OCI-LY3 (cell line): Measurements from ENCODE around the gene C1orf105.

Experiments
- H2AFZ ChIP-seq: fragments of 200-600, 300-600 bp; shearing (Covaris generic); 2 replicates; pipeline ENCODE4 v1.6.0; 2014; ENCODE audit warnings: antibody characterized with exemption, low read depth, low read length
- H3K27ac ChIP-seq: fragments of 200-600, 300-600 bp; sonication (generic); 2 replicates; pipeline ENCODE4 v1.5.1; 2014; ENCODE audit warnings: mild to moderate bottlenecking, low read length, moderate library complexity, mixed read lengths
- H3K27me3 ChIP-seq: fragments of 200-600, 300-600 bp; sonication (generic); 2 replicates; pipeline ENCODE4 v1.6.1; 2014; ENCODE audit warnings: low read depth, low read length, mixed read lengths
- H3K36me3 ChIP-seq: fragments of 200-600, 300-600 bp; sonication (generic); replicated peaks from 2 replicates; pipeline ENCODE3; 2014; ENCODE audit warnings: low read depth, low read length, mixed read lengths
- H3K4me1 ChIP-seq: fragments of 300-600, 200-600 bp; sonication (generic); 2 replicates; pipeline ENCODE4 v1.6.1; 2014; ENCODE audit warnings: low read length, mixed read lengths
- H3K4me2 ChIP-seq: fragments of 200-600, 300-600 bp; sonication (generic); 2 replicates; pipeline ENCODE4 v1.6.1; 2014; ENCODE audit warnings: low read length, mixed read lengths
- H3K4me3 ChIP-seq: fragments of 300-600, 200-600 bp; sonication (generic); 2 replicates; pipeline ENCODE4 v1.5.1; 2014; ENCODE audit warnings: antibody characterized with exemption, mild to moderate bottlenecking, low read length, moderate library complexity
- H3K79me2 ChIP-seq: fragments of 300-600, 200-600 bp; shearing (Covaris generic); 2 replicates; pipeline ENCODE4 v1.6.1; 2014; ENCODE audit warnings: mild to moderate bottlenecking, low read length, mixed read lengths
- H3K9ac ChIP-seq: fragments of 300-600, 200-600 bp; shearing (Covaris generic); 2 replicates; pipeline ENCODE4 v1.6.0; 2014; ENCODE audit warnings: mild to moderate bottlenecking, low read length, moderate library complexity
- H3K9me3 ChIP-seq: fragments of 200-600, 300-600 bp; shearing (Covaris generic); 2 replicates; pipeline ENCODE4 v1.6.1; 2014; ENCODE audit warnings: low read length, mixed read lengths; ENCODE audit not compliant: insufficient read depth
- H4K20me1 ChIP-seq: fragments of 200-600, 300-600 bp; sonication (generic); 2 replicates; pipeline ENCODE4 v1.6.1; 2016; ENCODE audit warnings: low read length, mixed read lengths; ENCODE audit not compliant: insufficient read depth
- CTCF ChIP-seq: fragments of 200-600, 300-600 bp; sonication (generic); IDR thresholded peaks from 2 replicates; pipeline ENCODE4 v1.5.1; 2014; ENCODE audit warnings: antibody characterized with exemption, low read length, low read depth
- EZH2phosphoT487 ChIP-seq: fragments of 200-600 bp; shearing (Covaris generic); IDR thresholded peaks from 2 replicates; pipeline ENCODE4 v1.6.1; 2018; ENCODE audit warnings: antibody characterized with exemption, mixed run types, low read depth

Gene C1orf105

GRCh38 chr1:172382406-172382805, 38.1 kb upstream of the C1orf105 start:
- H2AFZ ChIP-seq: 0 out of 2 replicates have a peak overlapping the region, but pooled peaks have one; percentile 1
- no peak for TF ChIP-seq EZH2phosphoT487
- TF ChIP-seq CTCF: no peak
- peak overlapping the region; percentile 87 for H3K27ac ChIP-seq
- no peaks in the 10 kb centered on the region for H4K20me1 ChIP-seq
- no peaks in the 10 kb centered on the region for H3K79me2 ChIP-seq
- H3K36me3 ChIP-seq: peaks cover 6% of the 10 kb centered on the region
- H3K4me2 ChIP-seq: no peak overlapping the region
- H3K9ac ChIP-seq: peak overlapping the region; percentile 72; the same call in 1 of the 2 replicates
- H3K4me1 ChIP-seq: peaks cover 52% of the 10 kb centered on the region
- H3K9me3 ChIP-seq: no peaks in the 10 kb centered on the region
- H3K4me3 ChIP-seq: no peak overlapping the region
- H3K27me3 ChIP-seq: no peaks in the 10 kb centered on the region

GRCh38 chr1:172382990-172383389, 37.5 kb upstream of the C1orf105 start:
- TF ChIP-seq CTCF (no peak), EZH2phosphoT487 (no peak)
- H3K9ac ChIP-seq: no peak overlapping the region
- H3K27ac ChIP-seq: peak overlapping the region; percentile 87; the same call in 1 of the 2 replicates
- no peaks in the 10 kb centered on the region for H3K79me2 ChIP-seq
- H3K4me1 ChIP-seq: peaks cover 52% of the 10 kb centered on the region
- H3K4me3 ChIP-seq: no peak overlapping the region
- H3K9me3 ChIP-seq: no peaks in the 10 kb centered on the region
- no peaks in the 10 kb centered on the region for H4K20me1 ChIP-seq
- H3K4me2 ChIP-seq: no peak overlapping the region
- no peaks in the 10 kb centered on the region for H3K27me3 ChIP-seq
- peaks cover 5% of the 10 kb centered on the region for H3K36me3 ChIP-seq
- no peak overlapping the region for H2AFZ ChIP-seq

- no peak overlapping the region for H2AFZ ChIP-seq
- no peak overlapping the region for H3K4me3 ChIP-seq
- H3K27ac ChIP-seq: no peak overlapping the region
- no peaks in the 10 kb centered on the region for H3K9me3 ChIP-seq
- H3K79me2 ChIP-seq: no peaks in the 10 kb centered on the region
- no peaks in the 10 kb centered on the region for H3K36me3 ChIP-seq
- H4K20me1 ChIP-seq: no peaks in the 10 kb centered on the region
- H3K9ac ChIP-seq: no peak overlapping the region
- TF ChIP-seq EZH2phosphoT487: no peak
- no peak for TF ChIP-seq CTCF
- no peak overlapping the region for H3K4me2 ChIP-seq
- H3K4me1 ChIP-seq: peaks cover 55% of the 10 kb centered on the region
- H3K27me3 ChIP-seq: no peaks in the 10 kb centered on the region
Measured at GRCh38 chr1:172383536-172383935, 36.9 kb upstream of the C1orf105 start.

- Histone ChIP-seq H3K9ac (no peak overlapping the region), H3K9me3 (no peaks in the 10 kb centered on the region), H4K20me1 (no peaks in the 10 kb centered on the region), H3K27me3 (no peaks in the 10 kb centered on the region), H3K27ac (no peak overlapping the region), H3K4me2 (no peak overlapping the region), H3K4me1 (peaks cover 60% of the 10 kb centered on the region), H2AFZ (no peak overlapping the region; the same call in 1 of the 2 replicates), H3K79me2 (no peaks in the 10 kb centered on the region), H3K4me3 (no peak overlapping the region), H3K36me3 (no peaks in the 10 kb centered on the region)
- no peak for TF ChIP-seq EZH2phosphoT487
Measured at GRCh38 chr1:172384656-172385055, 35.8 kb upstream of the C1orf105 start.
